A549 (cell line): ENCODE measurements around the gene CUZD1. TPM values are rescaled to one million over a fixed set of nuclear protein-coding genes. Genes with fewer than 3 reads are reported as not detected.
A peak's percentile ranks its signal among the peaks of the same experiment; 100 is the strongest.

Experiments
- ATAC-seq, 2 experiments: fragments of 200-7000 bp in 1 of 2; fragments of >200 bp in 1 of 2; cut with Nextera tagmentation in 1 of 2; cut with Tn5 transposase in 1 of 2; 3 replicates each; pipeline versions ENCODE4 v1.8.0 to v1.9.1; 2018 to 2020; ENCODE audit warnings: mild to moderate bottlenecking in 1 of 2, moderate library complexity in 1 of 2
- CTCF ChIA-PET: fragments of 300-600 bp; sonication (Branson Sonifier 250); formaldehyde crosslinking; extraction: SDS; loops from one replicate; lab custom pipeline; 2021; ENCODE audit warnings: antibody characterized with exemption, inconsistent platforms; lab: Yijun Ruan, JAX
- POLR2A ChIA-PET: fragments of 350-600 bp; formaldehyde crosslinking; extraction: SDS; loops from one replicate; lab custom pipeline; 2021; ENCODE audit warnings: antibody characterized with exemption, inconsistent platforms; lab: Yijun Ruan, JAX
- DNase-seq, 2 experiments: peaks; one replicate each; pipeline versions ENCODE4 v3.0.0 to v3.0.0-alpha.2; 2011 to 2016; ENCODE audit warnings: low read depth in 1 of 2, low spot score in 1 of 2
- FAIRE-seq: peaks from 2 replicates; lab custom pipeline; 2011; peaks lifted over from hg19 to GRCh38; lab: Jason Lieb, UNC
- H3K27ac ChIP-seq, 2 experiments: fragments of >200 bp; sonication (Bioruptor Twin); formaldehyde crosslinking; 3 replicates each; pipeline ENCODE4 v1.5.1; 2016 to 2017
- H3K4me1 ChIP-seq: fragments of >200 bp; sonication (Bioruptor Twin); formaldehyde crosslinking; 3 replicates; pipeline ENCODE4 v1.6.1; 2016
- H3K4me2 ChIP-seq: fragments of >200 bp; sonication (Bioruptor Twin); formaldehyde crosslinking; 3 replicates; pipeline ENCODE4 v1.6.1; 2016
- H3K4me3 ChIP-seq: fragments of >200 bp; sonication (Bioruptor Twin); formaldehyde crosslinking; 3 replicates; pipeline ENCODE4 v1.5.1; 2016
- H3K9me3 ChIP-seq: fragments of >200 bp; sonication (Bioruptor Twin); formaldehyde crosslinking; 3 replicates; pipeline ENCODE4 v1.6.1; 2016
- BHLHE40 ChIP-seq: IDR thresholded peaks from 2 replicates; pipeline ENCODE4 v1.6.1; 2012; ENCODE audit warnings: low read depth, low read length, inconsistent platforms
- CBX2 ChIP-seq: fragments of 200-600 bp; sonication (generic); IDR thresholded peaks from 2 replicates; pipeline ENCODE4 v1.6.1; 2016; ENCODE audit warnings: low read depth, mild to moderate bottlenecking, borderline replicate concordance
- EHF ChIP-seq: fragments of 250-450 bp; sonication (Bioruptor Pico); IDR thresholded peaks from 2 replicates; pipeline ENCODE4 v1.5.0; 2020; ENCODE audit warnings: mild to moderate bottlenecking
- EP300 ChIP-seq, 2 experiments: fragments of >200 bp; sonication (Bioruptor Twin); formaldehyde crosslinking; IDR thresholded peaks; 2 replicates in 1 of 2; 3 replicates in 1 of 2; pipeline ENCODE4 v1.6.1; 2016 to 2017
- ESRRA ChIP-seq: fragments of 150-350 bp; IDR thresholded peaks from 2 replicates; pipeline ENCODE4 v1.6.1; 2014; ENCODE audit warnings: mild to moderate bottlenecking, low read length, borderline replicate concordance
- FOSL2 ChIP-seq, 2 experiments: fragments of 450-650 bp in 1 of 2; fragments of >200 bp in 1 of 2; sonication (Bioruptor Twin) in 1 of 2; formaldehyde crosslinking; IDR thresholded peaks; 2 replicates each; pipeline versions ENCODE4 v1.5.0 to v1.6.1; 2016 to 2020; ENCODE audit warnings: mild to moderate bottlenecking in 1 of 2, moderate library complexity in 1 of 2
- FOXS1 ChIP-seq: fragments of 250-450 bp; sonication (Bioruptor Pico); IDR thresholded peaks from 2 replicates; pipeline ENCODE4 v1.5.0; 2020; ENCODE audit warnings: mild to moderate bottlenecking, moderate library complexity
- HEYL ChIP-seq: fragments of 250-450 bp; sonication (Bioruptor Pico); IDR thresholded peaks from 2 replicates; pipeline ENCODE4 v1.8.0; 2021; ENCODE audit warnings: mild to moderate bottlenecking, moderate library complexity
- JUN ChIP-seq, 2 experiments: fragments of >200 bp; sonication (Bioruptor Twin); formaldehyde crosslinking; IDR thresholded peaks; 2 replicates in 1 of 2; 3 replicates in 1 of 2; pipeline ENCODE4 v1.6.1; 2016 to 2017
- JUNB ChIP-seq: fragments of >200 bp; sonication (Bioruptor Twin); formaldehyde crosslinking; IDR thresholded peaks from 2 replicates; pipeline ENCODE4 v1.6.1; 2016
- KDM1A ChIP-seq: fragments of 200-600 bp; sonication (generic); IDR thresholded peaks from 2 replicates; pipeline ENCODE4 v1.6.1; 2016; ENCODE audit warnings: low read depth, mild to moderate bottlenecking
- KDM5A ChIP-seq: fragments of 200-600 bp; sonication (generic); IDR thresholded peaks from 2 replicates; pipeline ENCODE4 v1.6.1; 2016; ENCODE audit warnings: antibody characterized with exemption, mild to moderate bottlenecking
- MAFK ChIP-seq: fragments of 450-650 bp; IDR thresholded peaks from 2 replicates; pipeline ENCODE4 v1.6.1; 2014; ENCODE audit not compliant: partially characterized antibody
- MAZ ChIP-seq: fragments of 150-350 bp; IDR thresholded peaks from 2 replicates; pipeline ENCODE4 v1.6.1; 2014; ENCODE audit warnings: antibody characterized with exemption, low read depth, low read length, borderline replicate concordance
- NFE2L2 ChIP-seq: fragments of 150-350 bp; conservative IDR thresholded peaks from 2 replicates; pipeline ENCODE4 v1.6.1; 2014; ENCODE audit warnings: low read length
- NPAS2 ChIP-seq: fragments of 250-450 bp; sonication (Bioruptor Pico); IDR thresholded peaks from 2 replicates; pipeline ENCODE4 v1.8.0; 2022; ENCODE audit warnings: mild to moderate bottlenecking, moderate library complexity, borderline replicate concordance
- NR3C1 ChIP-seq: fragments of >200 bp; sonication (Bioruptor Twin); formaldehyde crosslinking; IDR thresholded peaks from 3 replicates; pipeline ENCODE4 v1.6.1; 2017
- PBX3 ChIP-seq: IDR thresholded peaks from 2 replicates; pipeline ENCODE4 v1.6.1; 2012
- PHF8 ChIP-seq: fragments of 200-600 bp; sonication (generic); IDR thresholded peaks from 2 replicates; pipeline ENCODE4 v1.6.1; 2016; ENCODE audit warnings: low read depth, mild to moderate bottlenecking, antibody characterized with exemption, moderate library complexity, borderline replicate concordance
- POLR2A ChIP-seq: IDR thresholded peaks from 2 replicates; pipeline ENCODE4 v1.6.1; 2012; ENCODE audit warnings: mild to moderate bottlenecking, low read length
- RCOR1 ChIP-seq: fragments of 150-350 bp; IDR thresholded peaks from 2 replicates; pipeline ENCODE4 v1.6.1; 2014; ENCODE audit warnings: antibody characterized with exemption, low read length, low read depth
- RNF2 ChIP-seq: fragments of 200-600 bp; sonication (generic); IDR thresholded peaks from 2 replicates; pipeline ENCODE4 v1.6.1; 2016; ENCODE audit warnings: low read depth, mild to moderate bottlenecking, antibody characterized with exemption, moderate library complexity, borderline replicate concordance
- TFCP2L1 ChIP-seq: fragments of 250-450 bp; sonication (Bioruptor Pico); IDR thresholded peaks from 2 replicates; pipeline ENCODE4 v1.5.0; 2021; ENCODE audit warnings: mild to moderate bottlenecking
- ZFP36 ChIP-seq: fragments of 450-650 bp; IDR thresholded peaks from 2 replicates; pipeline ENCODE4 v1.6.1; 2014; ENCODE audit warnings: borderline replicate concordance; ENCODE audit not compliant: partially characterized antibody
- ZNF302 ChIP-seq: fragments of 250-450 bp; sonication (Bioruptor Pico); IDR thresholded peaks from 2 replicates; pipeline ENCODE4 v1.9.0; 2021; ENCODE audit warnings: inconsistent platforms, mild to moderate bottlenecking, moderate library complexity
- ZSCAN20 ChIP-seq: fragments of 250-450 bp; sonication (Bioruptor Pico); IDR thresholded peaks from 2 replicates; pipeline ENCODE4 v1.8.0; 2022; ENCODE audit warnings: mild to moderate bottlenecking, moderate library complexity
- WGBS: methylation state at CpG from one replicate; pipeline ENCODE4 v1.1.6; 2017; ENCODE audit errors: missing lambda C conversion rate; 5-methylcytosine and 5-hydroxymethylcytosine counted together
- polyA plus RNA-seq, 4 experiments: library from polyadenylated mRNA; depleted of rRNA in 3 of 4; stranded (reverse); fragments of >200 nt; fragmentation: RNase III in 1 of 4; extraction: RNeasy Plus Mini Kit Qiagen cat#74134 plus additional on column Dnase treatment in 1 of 4; gene quantifications; 2 replicates in 3 of 4; 3 replicates in 1 of 4; pipeline ENCODE4 v1.2.3, GENCODE V29; 2011 to 2017
- TF ChIP-seq, protein P1 (sequence below): fragments of >200 bp; sonication (Bioruptor Twin); formaldehyde crosslinking; IDR thresholded peaks from 2 replicates; pipeline ENCODE4 v1.6.1; 2016
- TF ChIP-seq, protein P2 (sequence below): fragments of 200-600 bp; sonication (generic); IDR thresholded peaks from 2 replicates; pipeline ENCODE4 v1.6.1; 2016; ENCODE audit warnings: antibody characterized with exemption, mild to moderate bottlenecking, moderate library complexity

CUZD1 gene
- polyA plus RNA-seq, 2 of the 4 experiments (the other 2 are of a cell fraction) = 1.4 to 2.8 TPM

DNA sequence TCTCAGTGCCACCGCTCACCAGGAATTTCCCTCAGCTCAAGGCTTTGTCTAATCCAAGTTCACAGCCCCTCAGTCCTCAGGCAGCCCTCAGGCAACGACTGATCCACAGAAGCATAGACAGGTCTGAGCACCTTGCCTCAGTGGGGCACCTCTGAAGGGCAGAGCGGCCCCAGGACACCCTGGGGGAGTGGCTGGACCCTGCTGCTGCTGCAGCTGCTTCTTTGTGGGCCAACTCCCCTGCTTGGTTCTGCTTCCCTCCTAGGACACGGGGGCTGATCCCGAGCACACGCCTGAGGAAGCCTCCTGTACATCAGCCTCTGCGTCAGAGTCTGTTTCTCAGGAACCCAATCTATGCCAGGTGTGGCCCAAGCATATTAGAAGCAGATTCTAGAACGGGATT lies 16.2 kb downstream of the CUZD1 start:
- Histone ChIP-seq H3K9me3 (no peaks in the 10 kb centered on the region), H3K27ac (no peak overlapping the region), H3K4me3 (no peak overlapping the region), H3K4me2 (no peak overlapping the region), H3K4me1 (no peaks in the 10 kb centered on the region)
- ChIA-PET POLR2A (no interaction called here), CTCF (interaction anchor here (0.6 kb wide), 1 partner anchor 23 kb away, joined by 3 read pairs; no protein-coding TSS in a partner anchor)
- TF ChIP-seq FOXS1 (CRISPR knock-in tag) = no peak
- no peak for DNase-seq
- no peak for FAIRE-seq
- ATAC-seq = no peak; a peak in 1 of 6 replicates
- WGBS = 75% methylated on average over 6 of the region's 8 CpGs

- Histone ChIP-seq H3K4me3 (no peak overlapping the region), H3K4me1 (no peaks in the 10 kb centered on the region), H3K27ac (no peak overlapping the region), H3K9me3 (no peaks in the 10 kb centered on the region)
- FAIRE-seq = no peak
- POLR2A ChIA-PET = no interaction called here
- 44% methylated on average over 4 of the region's 4 CpGs for WGBS
- ATAC-seq = peak in 1 of 2 experiments; percentile 34; a peak in 3 of 6 replicates
- TF ChIP-seq TFCP2L1 (CRISPR knock-in tag) = no peak
- TF ChIP-seq PHF8 = no peak
- no peak for TF ChIP-seq ESRRA
- TF ChIP-seq PBX3 = no peak
- no peak for TF ChIP-seq CBX2
- no peak for TF ChIP-seq MAZ
- TF ChIP-seq NFE2L2 = no peak
- TF ChIP-seq RNF2 = no peak
- TF ChIP-seq POLR2A = no peak
- no peak for TF ChIP-seq JUNB
- TF ChIP-seq KDM5A = no peak
- TF ChIP-seq EHF = no peak
- TF ChIP-seq, protein P1, sequence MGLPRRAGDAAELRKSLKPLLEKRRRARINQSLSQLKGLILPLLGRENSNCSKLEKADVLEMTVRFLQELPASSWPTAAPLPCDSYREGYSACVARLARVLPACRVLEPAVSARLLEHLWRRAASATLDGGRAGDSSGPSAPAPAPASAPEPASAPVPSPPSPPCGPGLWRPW = no peak
- TF ChIP-seq NPAS2 (CRISPR knock-in tag) = no peak
- no peak for TF ChIP-seq EP300 (IDR thresholded peaks at IDR 0.05)
- no peak for TF ChIP-seq HEYL
- no peak for TF ChIP-seq JUN (IDR thresholded peaks at IDR 0.05)
- no peak for TF ChIP-seq ZFP36
- TF ChIP-seq BHLHE40 = no peak
- TF ChIP-seq, all 56 proteins: peak for 0
- CTCF ChIA-PET = interaction anchor here (0.6 kb wide), 1 partner anchor 22 kb away, joined by 3 read pairs; no protein-coding TSS in a partner anchor
- H3K4me2 ChIP-seq = no peak overlapping the region
- DNase-seq = no peak
These were observed 16.9 kb downstream of the CUZD1 start for GRCh38 chr10:122828716-122829255.

GRCh38 chr10:122827302-122827701 lies 18.4 kb downstream of the CUZD1 start:
- TF ChIP-seq ZFP36 (no peak), JUNB (no peak), MAFK (no peak), ZNF302 (no peak), KDM1A (no peak), ZSCAN20 (CRISPR knock-in tag) (no peak), NR3C1 (no peak), FOSL2 (IDR thresholded peaks at IDR 0.05) (no peak), FOSL2 (CRISPR knock-in tag; IDR thresholded peaks at IDR 0.05) (no peak), BHLHE40 (no peak), PBX3 (no peak), RCOR1 (no peak), MAZ (no peak), CBX2 (no peak), EHF (no peak)
- TF ChIP-seq, protein P2, sequence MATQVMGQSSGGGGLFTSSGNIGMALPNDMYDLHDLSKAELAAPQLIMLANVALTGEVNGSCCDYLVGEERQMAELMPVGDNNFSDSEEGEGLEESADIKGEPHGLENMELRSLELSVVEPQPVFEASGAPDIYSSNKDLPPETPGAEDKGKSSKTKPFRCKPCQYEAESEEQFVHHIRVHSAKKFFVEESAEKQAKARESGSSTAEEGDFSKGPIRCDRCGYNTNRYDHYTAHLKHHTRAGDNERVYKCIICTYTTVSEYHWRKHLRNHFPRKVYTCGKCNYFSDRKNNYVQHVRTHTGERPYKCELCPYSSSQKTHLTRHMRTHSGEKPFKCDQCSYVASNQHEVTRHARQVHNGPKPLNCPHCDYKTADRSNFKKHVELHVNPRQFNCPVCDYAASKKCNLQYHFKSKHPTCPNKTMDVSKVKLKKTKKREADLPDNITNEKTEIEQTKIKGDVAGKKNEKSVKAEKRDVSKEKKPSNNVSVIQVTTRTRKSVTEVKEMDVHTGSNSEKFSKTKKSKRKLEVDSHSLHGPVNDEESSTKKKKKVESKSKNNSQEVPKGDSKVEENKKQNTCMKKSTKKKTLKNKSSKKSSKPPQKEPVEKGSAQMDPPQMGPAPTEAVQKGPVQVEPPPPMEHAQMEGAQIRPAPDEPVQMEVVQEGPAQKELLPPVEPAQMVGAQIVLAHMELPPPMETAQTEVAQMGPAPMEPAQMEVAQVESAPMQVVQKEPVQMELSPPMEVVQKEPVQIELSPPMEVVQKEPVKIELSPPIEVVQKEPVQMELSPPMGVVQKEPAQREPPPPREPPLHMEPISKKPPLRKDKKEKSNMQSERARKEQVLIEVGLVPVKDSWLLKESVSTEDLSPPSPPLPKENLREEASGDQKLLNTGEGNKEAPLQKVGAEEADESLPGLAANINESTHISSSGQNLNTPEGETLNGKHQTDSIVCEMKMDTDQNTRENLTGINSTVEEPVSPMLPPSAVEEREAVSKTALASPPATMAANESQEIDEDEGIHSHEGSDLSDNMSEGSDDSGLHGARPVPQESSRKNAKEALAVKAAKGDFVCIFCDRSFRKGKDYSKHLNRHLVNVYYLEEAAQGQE = no peak
- CTCF ChIA-PET = no interaction called here
- Histone ChIP-seq H3K4me1 (no peaks in the 10 kb centered on the region), H3K27ac (no peak overlapping the region), H3K4me3 (no peak overlapping the region), H3K9me3 (no peaks in the 10 kb centered on the region), H3K4me2 (no peak overlapping the region)
- DNase-seq (no peak), FAIRE-seq (no peak), ATAC-seq (no peak)
- WGBS = 67% methylated on average over 3 of the region's 3 CpGs
- POLR2A ChIA-PET = no interaction called here
